ENCODE results near the gene IPO13. TPM values are rescaled to one million over a fixed set of nuclear protein-coding genes. Genes with fewer than 3 reads are reported as not detected.

The IPO13 gene
- total RNA-seq, 1 experiment from 2014 or later, result 24.2 TPM

DNA sequence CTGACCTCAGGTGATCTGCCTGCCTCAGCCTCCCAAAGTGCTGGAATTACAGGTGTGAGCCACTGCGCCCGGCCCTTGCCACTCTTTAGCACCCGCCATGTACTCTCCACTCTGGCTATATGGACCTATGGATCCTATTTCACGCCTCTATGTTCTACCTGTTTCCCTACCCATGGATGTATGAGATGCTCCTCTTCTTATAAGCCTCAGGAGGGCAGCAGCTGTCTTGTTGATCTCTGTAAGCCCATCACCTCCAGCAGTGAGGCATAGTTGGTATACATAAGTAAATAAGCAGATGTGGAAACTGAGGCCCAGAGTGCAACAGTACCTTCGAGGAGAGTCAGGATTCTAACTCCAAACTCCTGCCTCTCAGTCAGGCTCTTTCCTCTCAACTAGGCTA is 37.9 kb upstream of the IPO13 start:
- Mint-ChIP-seq H3K27ac (ENCODE audit: unreplicated experiment) (no peak overlapping the region), H3K27me3 (ENCODE audit: unreplicated experiment) (peaks cover 17% of the 10 kb centered on the region), H3K36me3 (ENCODE audit: insufficient read depth, unreplicated experiment) (no peaks in the 10 kb centered on the region), H3K9me3 (ENCODE audit: low read depth, unreplicated experiment) (no peaks in the 10 kb centered on the region), H3K4me1 (ENCODE audit: low read depth, unreplicated experiment) (no peaks in the 10 kb centered on the region), H3K4me3 (ENCODE audit: low read depth, unreplicated experiment) (no peak overlapping the region)
- TF ChIP-seq, protein P1, sequence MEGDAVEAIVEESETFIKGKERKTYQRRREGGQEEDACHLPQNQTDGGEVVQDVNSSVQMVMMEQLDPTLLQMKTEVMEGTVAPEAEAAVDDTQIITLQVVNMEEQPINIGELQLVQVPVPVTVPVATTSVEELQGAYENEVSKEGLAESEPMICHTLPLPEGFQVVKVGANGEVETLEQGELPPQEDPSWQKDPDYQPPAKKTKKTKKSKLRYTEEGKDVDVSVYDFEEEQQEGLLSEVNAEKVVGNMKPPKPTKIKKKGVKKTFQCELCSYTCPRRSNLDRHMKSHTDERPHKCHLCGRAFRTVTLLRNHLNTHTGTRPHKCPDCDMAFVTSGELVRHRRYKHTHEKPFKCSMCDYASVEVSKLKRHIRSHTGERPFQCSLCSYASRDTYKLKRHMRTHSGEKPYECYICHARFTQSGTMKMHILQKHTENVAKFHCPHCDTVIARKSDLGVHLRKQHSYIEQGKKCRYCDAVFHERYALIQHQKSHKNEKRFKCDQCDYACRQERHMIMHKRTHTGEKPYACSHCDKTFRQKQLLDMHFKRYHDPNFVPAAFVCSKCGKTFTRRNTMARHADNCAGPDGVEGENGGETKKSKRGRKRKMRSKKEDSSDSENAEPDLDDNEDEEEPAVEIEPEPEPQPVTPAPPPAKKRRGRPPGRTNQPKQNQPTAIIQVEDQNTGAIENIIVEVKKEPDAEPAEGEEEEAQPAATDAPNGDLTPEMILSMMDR (IDR thresholded peaks at IDR 0.05; ENCODE audit: unreplicated experiment), result no peak
- BruUV-seq (replicated peaks), result no TSS peak
- CTCF ChIA-PET, result no interaction called here
- intact Hi-C loops (cut with micrococcal nuclease; ENCODE audit: unreplicated experiment), result no loop called here
- no peak for DNase-seq

DNA sequence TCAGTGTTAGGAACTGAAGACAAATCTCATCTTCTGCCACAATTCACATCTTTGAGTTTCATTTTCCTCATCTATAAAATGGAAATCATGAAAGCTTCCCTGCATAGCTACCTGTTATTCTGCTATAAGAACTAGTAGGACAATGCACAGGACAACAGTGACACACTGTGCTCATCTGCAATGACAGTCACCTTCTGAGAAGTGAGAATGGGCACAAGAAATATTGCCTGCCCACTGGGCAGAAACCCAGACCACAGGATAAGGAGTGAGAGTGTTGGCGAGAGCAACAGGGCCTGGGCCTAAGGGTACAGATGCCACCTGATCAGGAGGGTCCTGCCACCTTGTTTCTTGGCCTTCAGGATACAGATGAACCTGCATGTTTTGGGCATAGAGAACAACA is 36.4 kb upstream of the IPO13 start:
- H3K4me3 Mint-ChIP-seq (ENCODE audit: low read depth, unreplicated experiment), result no peak overlapping the region
- no peak for DNase-seq
- no peaks in the 10 kb centered on the region for H3K9me3 Mint-ChIP-seq (ENCODE audit: low read depth, unreplicated experiment)
- TF ChIP-seq, protein P1 (IDR thresholded peaks at IDR 0.05; ENCODE audit: unreplicated experiment), result no peak
- H3K36me3 Mint-ChIP-seq (ENCODE audit: insufficient read depth, unreplicated experiment), result no peaks in the 10 kb centered on the region
- intact Hi-C loops (cut with micrococcal nuclease; ENCODE audit: unreplicated experiment), result no loop called here
- H3K27me3 Mint-ChIP-seq (ENCODE audit: unreplicated experiment), result peaks cover 17% of the 10 kb centered on the region
- H3K4me1 Mint-ChIP-seq (ENCODE audit: low read depth, unreplicated experiment), result no peaks in the 10 kb centered on the region
- no TSS peak for BruUV-seq (replicated peaks)
- CTCF ChIA-PET, result interaction anchor here (0.5 to 1.3 kb wide), 2 partner anchors 147 to 177 kb away, joined by 3 to 8 read pairs; no protein-coding TSS in a partner anchor
- H3K27ac Mint-ChIP-seq (ENCODE audit: unreplicated experiment), result no peak overlapping the region

DNA sequence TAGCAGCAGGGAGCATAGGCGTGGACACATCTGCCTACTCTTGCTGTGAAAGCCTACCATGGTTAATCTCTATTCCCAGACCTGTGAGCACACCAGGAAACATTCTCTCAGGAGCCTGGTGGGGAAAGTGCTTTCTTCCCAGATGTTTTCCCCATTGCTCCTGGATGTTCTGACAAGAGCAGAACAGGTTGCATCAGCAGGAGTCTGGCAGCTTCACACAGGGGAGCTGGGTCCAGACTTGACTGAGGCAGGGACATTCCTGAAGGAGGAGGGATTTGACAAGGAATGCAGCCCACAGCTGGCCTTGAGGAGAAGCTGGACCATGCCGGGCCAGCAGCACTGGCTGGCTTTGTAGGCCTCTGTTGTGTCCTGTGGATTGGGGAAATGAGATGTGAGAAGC is 34.1 kb upstream of the IPO13 start:
- Mint-ChIP-seq H3K27ac (ENCODE audit: unreplicated experiment) (no peak overlapping the region), H3K4me1 (ENCODE audit: low read depth, unreplicated experiment) (no peaks in the 10 kb centered on the region), H3K36me3 (ENCODE audit: insufficient read depth, unreplicated experiment) (no peaks in the 10 kb centered on the region), H3K27me3 (ENCODE audit: unreplicated experiment) (no peaks in the 10 kb centered on the region), H3K9me3 (ENCODE audit: low read depth, unreplicated experiment) (no peaks in the 10 kb centered on the region), H3K4me3 (ENCODE audit: low read depth, unreplicated experiment) (no peak overlapping the region)
- TF ChIP-seq, protein P1 (IDR thresholded peaks at IDR 0.05; ENCODE audit: unreplicated experiment), result no peak
- BruUV-seq (replicated peaks), result no TSS peak
- CTCF ChIA-PET, result no interaction called here
- no peak for DNase-seq
- intact Hi-C loops (cut with micrococcal nuclease; ENCODE audit: unreplicated experiment), result no loop called here

- BruUV-seq (replicated peaks), result no TSS peak
- no peaks in the 10 kb centered on the region for H3K4me1 Mint-ChIP-seq (ENCODE audit: low read depth, unreplicated experiment)
- H3K9me3 Mint-ChIP-seq (ENCODE audit: low read depth, unreplicated experiment), result no peaks in the 10 kb centered on the region
- CTCF ChIA-PET, result interaction anchor here (0.5 to 0.7 kb wide), 2 partner anchors 135 to 189 kb away, joined by 3 to 5 read pairs; no protein-coding TSS in a partner anchor
- TF ChIP-seq, protein P1 (IDR thresholded peaks at IDR 0.05; ENCODE audit: unreplicated experiment), result no peak
- no peaks in the 10 kb centered on the region for H3K36me3 Mint-ChIP-seq (ENCODE audit: insufficient read depth, unreplicated experiment)
- H3K27me3 Mint-ChIP-seq (ENCODE audit: unreplicated experiment), result no peaks in the 10 kb centered on the region
- no peak overlapping the region for H3K4me3 Mint-ChIP-seq (ENCODE audit: low read depth, unreplicated experiment)
- H3K27ac Mint-ChIP-seq (ENCODE audit: unreplicated experiment), result no peak overlapping the region
- no peak for DNase-seq
- intact Hi-C loops (cut with micrococcal nuclease; ENCODE audit: unreplicated experiment), result no loop called here
Observed at GRCh38 chr1:43913051-43913501, 33.7 kb upstream of the IPO13 start.
